H54 (cell line): Measurements from ENCODE around the gene AKT1.

Experiments
- DNase-seq: peaks from one replicate; pipeline ENCODE4 v3.0.0; 2011; ENCODE audit warnings: low spot score, mixed read lengths; ENCODE audit not compliant: insufficient read length
- FAIRE-seq: peaks from 3 replicates; lab custom pipeline; 2011; peaks lifted over from hg19 to GRCh38; lab: Jason Lieb, UNC
- POLR2A ChIP-seq: IDR thresholded peaks from 2 replicates; pipeline ENCODE4 v1.6.1; 2011; ENCODE audit warnings: low read depth, mild to moderate bottlenecking, low read length

The AKT1 gene

DNA sequence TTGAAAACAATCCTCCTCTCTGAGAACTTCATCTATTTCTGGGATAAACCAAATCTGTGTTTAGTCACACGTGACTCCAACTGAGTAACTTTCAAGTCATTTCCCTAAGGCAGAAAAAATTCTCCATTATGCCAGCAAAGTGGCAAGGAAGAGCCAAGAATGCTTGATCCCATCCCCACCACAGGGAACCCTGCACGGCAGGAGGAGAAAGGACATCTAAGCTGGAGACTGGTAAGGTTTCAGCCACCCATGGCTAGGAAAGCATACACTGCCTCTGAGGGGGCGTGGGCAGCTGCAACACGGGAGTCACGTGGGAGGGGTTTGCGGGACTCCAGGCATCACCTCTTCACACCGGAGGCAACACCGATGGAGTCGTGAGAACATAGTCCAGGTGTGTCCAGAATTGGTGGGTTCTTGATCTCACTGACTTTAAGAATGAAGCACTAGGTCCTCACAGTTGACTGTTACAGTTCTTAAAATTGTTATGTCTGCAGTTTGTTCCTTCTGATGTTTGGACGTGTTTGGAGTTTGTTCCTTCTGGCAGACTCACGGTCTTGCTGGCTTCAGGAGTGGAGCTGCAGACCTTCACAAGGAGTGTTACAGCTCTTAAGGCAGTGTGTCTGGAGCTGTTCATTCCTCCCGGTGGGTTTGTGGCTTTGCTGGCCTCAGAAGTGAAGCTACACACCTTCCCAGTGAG, 45.3 kb downstream of the AKT1 start:
- TF ChIP-seq POLR2A = no peak
- peak; percentile 27 for FAIRE-seq
- no peak for DNase-seq

DNA sequence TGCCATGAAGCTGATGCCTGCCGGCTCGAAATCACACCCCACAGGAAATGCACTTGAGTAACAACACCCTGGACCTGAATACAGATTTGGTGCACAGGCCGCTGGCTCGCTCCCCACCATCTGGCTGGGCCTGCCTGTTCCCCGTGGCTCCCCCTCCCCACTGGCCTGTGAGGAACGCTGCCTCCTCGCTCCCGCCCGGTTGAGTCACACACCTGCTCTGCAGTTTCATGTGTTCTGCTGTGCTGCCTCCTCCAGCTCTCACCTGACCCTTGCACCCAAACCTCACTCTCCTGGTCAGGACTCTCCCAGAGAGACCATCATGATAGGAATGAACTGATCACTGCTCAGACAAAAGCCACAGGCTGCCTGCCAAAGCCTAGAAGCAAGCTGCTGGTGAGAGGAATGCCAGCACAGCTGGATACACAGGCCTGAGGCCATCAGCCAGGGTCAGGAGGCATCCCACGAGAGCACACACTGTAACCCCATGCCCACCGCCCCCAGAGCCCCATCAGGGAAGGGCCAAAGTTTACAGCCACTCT, 46.4 kb downstream of the AKT1 start:
- DNase-seq (no peak), FAIRE-seq (peak; percentile 48)
- no peak for TF ChIP-seq POLR2A

DNA sequence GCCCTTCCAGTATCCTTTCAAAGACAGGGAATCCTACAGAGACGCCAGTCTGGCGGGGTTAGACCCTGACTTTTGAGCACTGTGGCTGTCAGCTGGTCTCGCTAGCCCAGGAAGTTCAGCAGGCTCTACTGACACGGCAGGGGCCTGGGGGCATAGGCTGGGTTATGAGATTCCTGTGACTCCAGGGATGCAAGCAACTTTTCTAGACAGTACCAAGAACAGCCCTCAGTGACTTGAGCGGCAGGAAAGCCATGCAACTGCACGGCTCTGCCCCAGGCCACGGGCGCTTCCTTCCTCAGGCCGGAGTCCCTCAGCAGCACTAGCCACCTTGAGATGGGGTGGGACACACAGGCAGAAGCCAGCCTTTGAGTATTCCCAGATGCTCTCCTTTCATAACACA, 47.7 kb downstream of the AKT1 start:
- no peak for TF ChIP-seq POLR2A
- FAIRE-seq = no peak
- DNase-seq = no peak

DNA sequence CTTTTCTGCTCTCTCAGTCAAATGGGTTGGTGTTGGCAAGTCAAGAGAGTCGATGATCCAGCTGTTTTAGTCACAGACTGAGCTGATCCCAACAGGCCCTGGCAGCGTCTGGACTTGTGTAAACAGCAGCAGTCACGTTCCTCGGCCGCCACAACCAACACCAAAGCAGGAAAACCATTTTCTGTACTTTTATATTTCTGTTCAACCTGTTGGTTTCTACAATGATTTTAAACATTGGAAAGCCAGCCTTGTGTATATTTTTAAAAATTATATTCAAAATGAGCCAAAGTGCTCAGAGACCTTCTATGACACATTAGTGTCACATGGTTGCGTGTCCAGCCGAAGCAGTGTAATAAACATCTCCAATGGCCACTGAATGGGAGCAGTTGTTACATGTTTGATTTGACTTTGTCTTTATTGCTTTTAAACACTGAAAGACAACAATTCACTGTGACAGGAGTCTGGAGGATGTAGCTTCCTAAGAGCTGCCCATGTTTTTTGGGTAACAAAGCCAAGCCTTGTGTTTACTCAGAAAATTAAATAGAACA, 48.5 kb downstream of the AKT1 start:
- DNase-seq = no peak
- FAIRE-seq = no peak
- TF ChIP-seq POLR2A = no peak

DNA sequence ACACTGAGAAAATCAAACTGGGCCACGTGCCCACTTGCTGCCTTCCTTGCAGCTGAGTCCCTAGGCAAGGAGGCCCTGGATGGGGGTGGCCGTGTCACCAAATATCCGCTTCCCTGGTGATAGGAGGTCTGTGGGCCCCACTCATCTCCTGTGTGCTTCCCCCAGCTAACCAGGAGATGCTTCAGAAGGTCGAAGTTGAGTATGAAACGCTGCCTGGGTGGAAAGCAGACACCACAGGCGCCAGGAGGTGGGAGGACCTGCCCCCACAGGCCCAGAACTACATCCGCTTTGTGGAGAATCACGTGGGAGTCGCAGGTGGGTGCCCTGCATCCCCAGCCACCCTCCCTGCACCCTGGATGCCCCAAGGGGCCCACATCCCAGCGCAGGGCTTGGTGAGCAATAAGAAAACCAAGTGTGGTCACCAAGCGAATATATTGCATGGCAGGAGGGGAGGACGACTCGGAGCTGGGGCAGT, 49.4 kb downstream of the AKT1 start:
- no peak for TF ChIP-seq POLR2A
- no peak for DNase-seq
- no peak for FAIRE-seq

DNA sequence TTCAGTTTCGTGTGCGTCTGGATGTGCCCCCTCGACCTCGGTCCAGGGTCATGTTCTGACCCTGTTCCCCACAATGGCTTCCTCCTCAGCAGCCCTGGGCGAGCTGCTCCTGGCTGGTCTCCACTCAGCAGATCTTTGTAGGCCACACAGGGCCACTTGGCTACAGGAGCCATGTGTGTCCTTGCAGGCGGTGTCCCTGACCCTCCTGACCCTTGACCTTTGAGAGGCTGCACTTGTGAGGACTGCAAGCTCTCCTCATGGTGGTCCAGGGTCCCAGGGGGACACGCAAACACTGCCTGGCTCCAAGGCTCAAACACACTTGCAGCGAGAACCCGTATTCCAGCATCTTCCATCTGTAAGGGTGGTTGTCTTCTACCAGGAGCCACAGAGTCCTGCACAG, 50.1 kb downstream of the AKT1 start:
- FAIRE-seq (no peak), DNase-seq (no peak)
- no peak for TF ChIP-seq POLR2A

DNA sequence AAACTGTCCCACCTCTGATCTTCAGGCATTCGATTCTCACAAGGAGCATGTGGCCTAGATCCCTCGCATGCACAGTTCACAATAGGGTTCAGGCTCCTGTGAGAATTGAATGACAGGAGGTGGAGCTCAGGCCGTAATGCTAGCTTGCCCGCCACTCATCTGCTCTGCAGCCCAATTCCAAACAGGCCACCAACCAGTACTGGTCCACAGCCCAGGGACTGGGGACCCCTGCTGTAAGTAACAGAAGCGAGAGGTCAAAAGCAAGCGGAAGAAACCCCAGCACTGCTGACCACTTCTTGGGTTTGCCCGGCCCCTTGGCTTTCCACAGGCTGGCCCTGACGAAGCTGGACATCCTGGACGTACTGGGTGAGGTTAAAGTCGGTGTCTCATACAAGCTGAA, 51.1 kb downstream of the AKT1 start:
- no peak for TF ChIP-seq POLR2A
- FAIRE-seq (no peak), DNase-seq (no peak)

DNA sequence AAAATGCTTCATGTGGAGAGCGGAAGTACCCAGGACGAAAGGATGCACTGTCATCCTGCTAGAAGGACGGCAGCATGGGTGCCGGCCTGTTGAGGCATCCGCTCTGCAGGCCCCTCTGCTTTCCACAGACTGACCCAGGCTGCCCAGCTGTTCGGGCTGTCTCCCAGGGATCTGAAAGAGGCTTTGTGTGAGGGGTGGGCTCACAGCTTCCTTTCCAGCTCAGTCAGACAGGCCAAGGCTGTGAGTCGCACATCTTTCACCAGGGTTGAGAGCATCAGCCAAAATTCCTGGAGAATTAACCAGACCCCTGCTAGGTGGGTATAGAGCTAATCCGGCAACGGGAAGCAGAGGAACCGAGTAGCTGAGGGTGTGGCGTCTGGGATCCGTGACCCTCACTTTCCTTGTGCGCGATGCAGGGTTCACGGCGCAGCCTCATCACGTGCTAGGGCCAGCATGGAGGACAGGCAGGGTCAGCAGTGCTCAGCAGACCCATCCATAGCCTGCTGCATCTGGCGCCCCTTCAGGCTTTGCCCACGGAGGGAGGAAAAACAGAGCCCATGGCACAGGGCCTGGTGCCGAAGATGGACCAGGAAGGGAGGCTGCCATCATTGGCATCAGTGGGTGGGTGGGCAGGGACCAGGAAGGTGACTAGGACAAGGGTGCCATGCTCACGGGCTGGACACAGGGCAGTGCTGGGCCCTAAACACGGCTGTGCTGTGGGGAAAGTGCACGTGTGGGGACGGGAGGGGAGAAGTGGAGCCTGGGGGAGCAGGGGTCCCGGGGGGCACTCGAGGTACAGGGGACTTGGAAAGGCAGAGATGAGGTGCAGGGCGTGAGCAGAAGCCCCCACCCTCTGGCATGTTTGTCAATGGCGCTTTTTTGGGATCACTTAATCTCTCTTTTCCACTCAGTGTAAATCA, 51.8 kb downstream of the AKT1 start:
- FAIRE-seq = no peak
- no peak for DNase-seq
- no peak for TF ChIP-seq POLR2A

DNA sequence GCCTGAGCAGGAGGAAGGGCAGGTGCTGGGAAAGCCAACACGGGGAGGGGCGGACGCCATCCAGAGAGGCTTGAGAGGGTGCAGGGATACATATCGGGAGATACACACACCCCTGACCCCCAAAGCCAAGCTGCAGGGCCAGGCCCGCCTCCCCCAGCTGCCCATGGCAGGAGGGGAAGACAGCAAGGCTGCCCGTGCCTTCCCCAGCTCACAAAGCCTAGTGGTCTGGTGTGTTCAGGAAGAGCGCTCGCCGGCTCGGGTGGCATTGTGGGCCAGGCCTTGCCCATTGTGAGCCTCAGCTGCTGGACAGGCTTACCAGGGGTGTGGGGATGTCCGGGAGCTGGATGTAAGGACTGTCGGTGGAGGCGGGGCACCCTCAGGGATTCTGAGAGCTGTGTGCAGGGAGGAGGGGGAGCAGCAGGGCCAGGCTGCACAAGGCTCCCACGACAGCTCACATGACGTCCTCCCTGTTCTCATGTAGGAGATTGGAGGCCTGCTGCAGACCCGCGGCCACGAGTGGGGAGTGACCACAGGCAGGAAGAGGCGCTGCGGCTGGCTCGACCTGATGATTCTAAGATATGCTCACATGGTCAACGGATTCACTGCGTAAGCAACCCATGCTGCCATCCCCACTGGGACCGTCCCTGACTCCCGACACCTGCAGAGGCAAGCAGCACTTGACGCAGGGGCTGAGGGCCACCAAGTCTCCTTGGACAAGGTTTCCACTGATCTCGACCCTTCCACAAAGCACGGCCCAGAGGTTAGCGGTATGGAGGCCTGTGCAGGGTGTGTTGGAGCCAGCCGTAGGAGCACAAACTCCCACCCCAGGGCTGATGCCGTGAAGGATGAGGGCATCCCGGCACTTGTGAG, 52.7 kb downstream of the AKT1 start:
- no peak for DNase-seq
- no peak for FAIRE-seq
- TF ChIP-seq POLR2A = no peak

DNA sequence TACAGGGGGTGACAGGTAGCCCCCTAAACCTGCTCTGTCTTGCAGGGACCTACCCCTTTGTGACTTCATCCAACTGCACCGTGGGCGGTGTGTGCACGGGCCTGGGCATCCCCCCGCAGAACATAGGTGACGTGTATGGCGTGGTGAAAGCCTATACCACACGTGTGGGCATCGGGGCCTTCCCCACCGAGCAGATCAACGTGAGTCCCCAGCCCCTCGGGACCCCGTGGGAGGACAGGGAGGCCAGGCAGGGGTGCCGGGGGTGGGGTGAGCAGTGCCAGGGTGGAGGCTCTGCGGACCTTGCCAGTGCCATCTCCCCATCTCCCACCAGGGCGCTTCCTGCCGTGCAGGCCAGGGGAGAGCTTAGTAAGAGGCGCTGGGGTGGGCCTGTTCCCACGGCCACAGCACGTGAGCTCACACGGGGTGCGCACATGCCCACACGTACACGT, 53.7 kb downstream of the AKT1 start:
- no peak for TF ChIP-seq POLR2A
- DNase-seq = no peak
- FAIRE-seq = no peak

DNA sequence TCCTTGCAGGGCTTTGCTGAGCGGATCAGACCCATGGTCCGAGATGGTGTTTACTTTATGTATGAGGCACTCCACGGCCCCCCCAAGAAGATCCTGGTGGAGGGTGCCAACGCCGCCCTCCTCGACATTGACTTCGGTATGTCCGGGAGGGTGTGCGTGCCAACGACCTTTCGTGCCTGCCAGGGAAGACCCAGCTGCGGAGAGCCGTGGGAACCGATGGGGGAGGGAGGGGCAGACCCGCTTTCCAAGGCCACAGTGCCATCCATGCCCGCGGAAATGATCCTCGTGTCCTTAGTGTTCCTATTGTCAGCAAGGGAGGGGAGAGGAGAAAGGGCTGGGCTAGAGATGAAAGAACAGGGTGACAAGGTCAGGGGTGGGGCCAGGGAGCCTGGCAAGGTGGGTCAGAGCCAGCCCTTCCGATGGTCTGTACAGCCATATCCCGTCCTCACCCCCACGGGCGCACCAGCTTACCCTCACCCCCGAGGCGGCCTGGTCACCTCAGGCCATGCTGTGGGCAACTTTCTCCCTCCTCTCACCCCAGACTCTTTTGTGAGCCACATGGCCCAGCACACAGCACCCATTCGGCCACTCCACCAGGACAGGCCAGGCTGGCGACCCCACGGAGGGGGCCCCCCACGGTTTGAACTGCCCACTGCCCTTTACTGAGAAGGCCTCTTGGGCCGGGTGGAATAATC, 54.3 kb downstream of the AKT1 start:
- DNase-seq (no peak), FAIRE-seq (no peak)
- no peak for TF ChIP-seq POLR2A
